Activated T-cell treated with anti-CD3 and anti-CD28 coated beads, Interleukin-2, amount 50 U/mL, for 24 hours (primary cell): Measurements from ENCODE around the gene CNDP2.

Experiments
- DNase-seq: peaks from one replicate; pipeline ENCODE4 v3.0.0-alpha.2; 2020
- H3K27ac Mint-ChIP-seq: 2 replicates; pipeline ENCODE4 v1.8.0; 2020; ENCODE audit warnings: mild to moderate bottlenecking, mixed read lengths
- H3K27me3 Mint-ChIP-seq: 2 replicates; pipeline ENCODE4 v1.8.0; 2020; ENCODE audit warnings: mixed read lengths
- H3K36me3 Mint-ChIP-seq: 2 replicates; pipeline ENCODE4 v1.8.0; 2020; ENCODE audit warnings: low read depth, mixed read lengths
- H3K4me1 Mint-ChIP-seq: 2 replicates; pipeline ENCODE4 v1.8.0; 2020; ENCODE audit warnings: low read depth, mixed read lengths
- H3K4me3 Mint-ChIP-seq: 2 replicates; pipeline ENCODE4 v1.8.0; 2020; ENCODE audit warnings: mild to moderate bottlenecking, moderate library complexity, mixed read lengths
- H3K9me3 Mint-ChIP-seq: 2 replicates; pipeline ENCODE4 v1.8.0; 2020; ENCODE audit warnings: mixed read lengths

Gene CNDP2

GRCh38 chr18:74540652-74541421, 44.7 kb downstream of the CNDP2 start:
- H3K9me3 Mint-ChIP-seq: no peaks in the 10 kb centered on the region
- no peaks in the 10 kb centered on the region for H3K36me3 Mint-ChIP-seq
- H3K4me1 Mint-ChIP-seq: peaks cover 5% of the 10 kb centered on the region
- H3K27me3 Mint-ChIP-seq: peaks cover 3% of the 10 kb centered on the region
- H3K4me3 Mint-ChIP-seq: no peak overlapping the region
- DNase-seq: no peak
- no peak overlapping the region for H3K27ac Mint-ChIP-seq

DNA sequence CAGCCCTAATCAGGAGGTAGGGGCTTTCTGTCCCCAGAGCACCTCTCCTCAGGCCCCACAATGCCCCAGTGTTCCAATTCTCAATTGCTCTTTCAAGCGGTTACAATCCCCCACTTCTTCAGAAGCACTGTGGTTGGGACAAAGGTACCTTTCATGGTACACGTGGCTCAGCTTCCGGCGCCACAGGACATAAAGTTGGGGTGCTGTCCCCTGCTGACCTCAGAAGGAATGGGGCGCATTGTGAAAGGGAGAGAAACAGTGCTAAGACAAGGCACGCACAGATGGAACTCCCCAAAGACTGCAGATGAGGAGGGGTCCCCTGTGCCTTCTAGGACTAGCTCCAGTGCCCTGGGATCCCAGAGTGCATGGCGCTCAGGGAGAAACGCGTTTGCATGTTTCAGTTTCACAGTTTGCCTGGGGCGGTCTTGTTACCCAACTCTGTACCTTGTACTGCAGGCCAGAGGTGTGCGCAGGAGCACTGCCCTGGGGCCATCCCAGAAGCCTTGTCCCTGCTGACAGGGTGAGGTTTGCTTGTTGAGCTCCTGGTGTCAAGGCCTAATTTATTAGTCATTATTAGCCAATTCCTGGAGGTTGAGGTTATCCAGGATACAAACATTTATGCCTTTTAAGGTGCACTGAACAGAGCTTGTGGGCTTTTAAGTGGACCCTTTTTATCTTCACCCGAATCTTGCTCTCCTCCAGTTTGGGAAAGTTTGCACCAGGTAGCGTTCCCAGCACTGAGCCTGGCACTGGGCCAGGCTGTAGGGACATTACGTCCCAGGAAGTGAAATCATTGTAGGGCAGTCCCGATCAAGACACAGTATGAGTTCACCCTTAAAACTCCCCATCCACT, 45.8 kb downstream of the CNDP2 start:
- no peaks in the 10 kb centered on the region for H3K9me3 Mint-ChIP-seq
- DNase-seq: no peak
- peaks cover 4% of the 10 kb centered on the region for H3K27me3 Mint-ChIP-seq
- no peak overlapping the region for H3K27ac Mint-ChIP-seq
- no peaks in the 10 kb centered on the region for H3K36me3 Mint-ChIP-seq
- no peak overlapping the region for H3K4me3 Mint-ChIP-seq
- H3K4me1 Mint-ChIP-seq: peaks cover 2% of the 10 kb centered on the region

DNA sequence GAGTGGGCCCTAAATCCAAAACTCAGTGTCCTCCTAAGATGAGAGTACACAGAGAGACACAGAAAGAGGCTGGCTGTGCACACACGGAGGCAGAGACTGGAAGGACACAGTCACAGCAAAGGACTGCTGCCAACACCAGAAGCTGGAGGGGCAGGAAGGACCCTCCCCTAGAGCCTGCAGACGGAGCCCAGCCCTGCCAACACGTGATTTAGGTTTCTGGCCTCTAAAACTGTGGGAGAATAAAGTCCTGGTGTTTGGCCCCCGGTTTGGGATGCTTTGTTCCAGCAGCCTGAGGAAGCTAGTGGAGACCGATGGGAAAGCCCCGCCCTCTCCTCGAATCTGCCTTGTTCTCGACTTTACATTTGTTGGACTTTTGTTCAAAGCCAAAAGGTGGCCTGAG, 48.7 kb downstream of the CNDP2 start:
- peaks cover 4% of the 10 kb centered on the region for H3K27me3 Mint-ChIP-seq
- H3K36me3 Mint-ChIP-seq: no peaks in the 10 kb centered on the region
- peaks cover 2% of the 10 kb centered on the region for H3K9me3 Mint-ChIP-seq
- H3K27ac Mint-ChIP-seq: no peak overlapping the region
- no peak for DNase-seq
- no peaks in the 10 kb centered on the region for H3K4me1 Mint-ChIP-seq
- no peak overlapping the region for H3K4me3 Mint-ChIP-seq

GRCh38 chr18:74546007-74546406, 49.8 kb downstream of the CNDP2 start:
- no peak overlapping the region for H3K4me3 Mint-ChIP-seq
- H3K27ac Mint-ChIP-seq: no peak overlapping the region
- DNase-seq: no peak
- no peaks in the 10 kb centered on the region for H3K4me1 Mint-ChIP-seq
- H3K27me3 Mint-ChIP-seq: peaks cover 2% of the 10 kb centered on the region
- peaks cover 2% of the 10 kb centered on the region for H3K9me3 Mint-ChIP-seq
- no peaks in the 10 kb centered on the region for H3K36me3 Mint-ChIP-seq

DNA sequence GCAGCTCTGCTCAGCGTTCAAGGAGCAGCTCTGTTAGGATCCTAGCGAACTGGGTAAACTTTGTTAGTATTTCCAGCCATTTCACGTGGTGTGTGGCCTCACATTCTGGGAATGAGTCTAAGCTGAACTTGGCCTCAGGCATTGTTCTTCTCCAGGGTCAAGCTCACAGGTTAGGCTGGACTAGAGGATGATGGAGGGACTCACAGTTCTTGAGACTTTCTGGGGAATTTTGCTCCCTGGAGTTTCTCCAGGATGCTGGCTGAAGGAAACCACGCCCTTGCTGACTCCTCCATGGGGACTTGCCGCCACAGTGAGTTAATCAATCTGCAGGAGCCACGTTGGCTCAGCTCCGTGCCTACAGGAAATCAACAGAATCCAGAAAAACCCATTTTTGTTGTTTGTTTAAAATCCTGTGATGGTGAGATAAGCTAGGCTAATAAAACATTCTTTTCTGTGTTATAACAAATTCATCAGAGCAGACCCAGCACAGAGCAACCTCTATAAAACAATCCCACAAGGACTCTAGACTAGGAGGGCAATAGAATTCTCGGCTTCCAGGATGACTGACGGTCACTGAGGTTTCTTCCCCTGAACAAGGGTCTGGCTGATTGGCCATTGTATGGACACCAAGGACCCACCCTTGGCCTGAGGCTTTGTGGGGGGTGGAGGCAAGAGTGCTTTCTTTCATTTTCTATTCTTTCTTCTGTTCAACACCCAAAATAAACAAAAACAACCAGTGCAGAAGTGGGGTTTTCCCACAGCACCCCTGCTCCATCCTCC, 50.8 kb downstream of the CNDP2 start:
- H3K9me3 Mint-ChIP-seq: peaks cover 2% of the 10 kb centered on the region
- H3K4me3 Mint-ChIP-seq: no peak overlapping the region
- no peak for DNase-seq
- H3K36me3 Mint-ChIP-seq: no peaks in the 10 kb centered on the region
- H3K4me1 Mint-ChIP-seq: no peaks in the 10 kb centered on the region
- no peak overlapping the region for H3K27ac Mint-ChIP-seq
- peaks cover 2% of the 10 kb centered on the region for H3K27me3 Mint-ChIP-seq

GRCh38 chr18:74547860-74548259, 51.7 kb downstream of the CNDP2 start:
- DNase-seq: no peak
- Mint-ChIP-seq H3K9me3 (peaks cover 2% of the 10 kb centered on the region), H3K4me1 (no peaks in the 10 kb centered on the region), H3K27me3 (peaks cover 2% of the 10 kb centered on the region), H3K27ac (no peak overlapping the region), H3K4me3 (no peak overlapping the region), H3K36me3 (no peaks in the 10 kb centered on the region)

DNA sequence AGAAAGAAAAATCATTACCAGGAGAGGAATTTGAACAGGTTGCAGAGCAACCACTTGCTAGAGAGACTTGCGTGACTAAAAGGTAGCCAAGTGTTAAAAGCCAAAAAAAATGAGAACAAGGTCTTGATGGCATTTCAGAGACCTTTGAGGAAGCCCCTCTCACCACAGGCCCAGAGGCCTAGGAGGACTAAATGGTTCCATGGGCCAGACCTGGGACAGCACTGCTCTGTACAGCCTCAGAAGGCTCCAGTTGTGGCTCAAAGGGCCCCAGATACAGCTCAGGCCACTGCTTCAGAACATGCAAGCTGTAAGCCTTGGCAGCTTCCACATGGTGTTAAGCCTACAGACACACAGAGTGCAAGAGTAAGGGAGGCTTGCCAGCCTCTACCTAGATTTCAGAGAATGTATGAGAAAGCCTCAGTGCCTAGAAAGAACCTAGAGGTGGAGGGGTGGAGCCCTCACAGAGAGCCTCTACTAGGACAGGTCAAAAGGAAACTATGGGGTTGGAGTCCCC, 53.5 kb downstream of the CNDP2 start:
- DNase-seq: no peak
- Mint-ChIP-seq H3K36me3 (no peaks in the 10 kb centered on the region), H3K4me3 (no peak overlapping the region), H3K27ac (no peak overlapping the region), H3K27me3 (peaks cover 12% of the 10 kb centered on the region), H3K4me1 (no peaks in the 10 kb centered on the region), H3K9me3 (peaks cover 2% of the 10 kb centered on the region)

DNA sequence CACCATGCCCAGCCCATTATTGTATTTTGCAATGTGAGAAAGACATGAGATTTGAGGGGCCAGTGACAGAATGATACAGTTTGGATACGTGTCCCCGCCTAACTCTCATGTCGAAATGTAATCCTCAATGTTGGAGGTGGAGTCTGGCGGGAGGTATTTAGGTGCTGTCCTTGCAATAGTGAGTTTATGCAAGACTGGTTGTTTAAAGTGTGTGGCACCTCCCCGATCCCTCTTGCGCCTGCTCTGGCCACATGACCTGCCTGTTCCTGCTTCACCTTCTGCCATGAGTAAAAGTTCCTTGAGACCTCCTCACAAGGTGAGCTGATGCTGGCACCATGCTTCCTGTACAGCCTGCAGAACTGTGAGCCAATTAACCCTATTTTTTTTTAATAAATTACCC, 54.7 kb downstream of the CNDP2 start:
- peaks cover 12% of the 10 kb centered on the region for H3K27me3 Mint-ChIP-seq
- peaks cover 2% of the 10 kb centered on the region for H3K9me3 Mint-ChIP-seq
- no peaks in the 10 kb centered on the region for H3K4me1 Mint-ChIP-seq
- DNase-seq: no peak
- no peak overlapping the region for H3K4me3 Mint-ChIP-seq
- H3K36me3 Mint-ChIP-seq: no peaks in the 10 kb centered on the region
- H3K27ac Mint-ChIP-seq: no peak overlapping the region

DNA sequence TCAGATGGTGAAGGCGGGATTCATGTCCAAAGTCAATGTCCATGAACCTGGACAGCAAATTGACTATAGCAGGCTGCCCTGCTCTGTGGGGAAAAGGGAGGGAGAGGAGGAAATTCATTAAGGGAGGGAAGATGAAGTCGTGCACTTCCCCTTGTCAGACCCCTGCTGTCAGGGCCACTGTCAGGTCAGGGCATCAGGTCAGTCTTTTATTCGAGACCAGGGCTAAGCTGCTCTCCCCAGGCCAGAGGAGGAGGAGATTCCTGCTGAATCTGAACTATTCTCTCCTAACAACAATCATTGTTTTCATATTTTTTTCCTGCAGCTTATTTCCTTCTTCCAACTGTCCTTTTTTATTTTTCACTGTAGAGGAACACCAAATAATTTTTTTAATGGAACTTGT, 55.3 kb downstream of the CNDP2 start:
- H3K27me3 Mint-ChIP-seq: peaks cover 16% of the 10 kb centered on the region
- no peak overlapping the region for H3K4me3 Mint-ChIP-seq
- no peak for DNase-seq
- peaks cover 2% of the 10 kb centered on the region for H3K9me3 Mint-ChIP-seq
- H3K27ac Mint-ChIP-seq: no peak overlapping the region
- no peaks in the 10 kb centered on the region for H3K4me1 Mint-ChIP-seq
- no peaks in the 10 kb centered on the region for H3K36me3 Mint-ChIP-seq

GRCh38 chr18:74551936-74552555, 55.9 kb downstream of the CNDP2 start:
- Mint-ChIP-seq H3K27ac (no peak overlapping the region), H3K9me3 (peaks cover 2% of the 10 kb centered on the region), H3K36me3 (no peaks in the 10 kb centered on the region), H3K4me3 (no peak overlapping the region), H3K4me1 (no peaks in the 10 kb centered on the region), H3K27me3 (peaks cover 16% of the 10 kb centered on the region)
- peak; percentile 79 for DNase-seq

DNA sequence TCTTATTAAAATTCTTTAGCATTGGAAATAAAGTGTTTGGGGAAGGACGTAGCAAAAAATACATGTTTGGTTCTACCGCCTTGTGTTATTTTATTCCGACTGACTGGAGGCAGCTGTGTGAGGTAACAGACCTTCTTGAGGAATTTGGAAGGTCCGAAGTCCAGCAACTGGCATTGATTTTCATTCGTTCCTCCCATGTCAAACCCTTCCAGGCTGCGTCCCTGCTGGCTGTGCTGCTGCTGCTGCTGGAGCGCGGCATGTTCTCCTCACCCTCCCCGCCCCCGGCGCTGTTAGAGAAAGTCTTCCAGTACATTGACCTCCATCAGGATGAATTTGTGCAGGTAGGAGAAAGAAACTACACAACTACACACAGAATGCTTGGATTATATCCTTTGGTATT, 60.0 kb downstream of the CNDP2 start:
- no peak for DNase-seq
- H3K4me1 Mint-ChIP-seq: no peaks in the 10 kb centered on the region
- peaks cover 21% of the 10 kb centered on the region for H3K27me3 Mint-ChIP-seq
- no peak overlapping the region for H3K27ac Mint-ChIP-seq
- no peaks in the 10 kb centered on the region for H3K36me3 Mint-ChIP-seq
- no peak overlapping the region for H3K4me3 Mint-ChIP-seq
- H3K9me3 Mint-ChIP-seq: no peaks in the 10 kb centered on the region

DNA sequence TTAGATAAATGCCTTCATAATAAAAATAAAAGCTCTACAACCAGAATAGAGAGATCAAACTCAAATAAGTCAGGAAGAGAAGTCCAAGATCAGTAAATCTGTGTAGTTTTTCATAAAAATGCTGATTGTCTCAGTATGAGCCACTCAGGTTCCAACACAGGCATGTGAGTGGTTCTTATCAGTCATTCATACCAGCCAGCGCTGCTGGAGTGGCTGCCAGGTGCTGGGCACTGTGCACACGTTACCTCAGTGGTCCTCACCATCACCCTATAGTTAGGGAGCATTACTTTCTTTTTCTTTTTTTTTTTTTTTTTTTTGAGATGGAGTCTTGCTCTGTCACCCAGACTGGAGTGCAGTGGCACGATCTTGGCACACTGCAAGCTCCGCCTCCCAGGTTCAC, 61.9 kb downstream of the CNDP2 start:
- DNase-seq: no peak
- Mint-ChIP-seq H3K9me3 (no peaks in the 10 kb centered on the region), H3K27me3 (peaks cover 21% of the 10 kb centered on the region), H3K36me3 (no peaks in the 10 kb centered on the region), H3K4me3 (no peak overlapping the region), H3K27ac (no peak overlapping the region), H3K4me1 (no peaks in the 10 kb centered on the region)

DNA sequence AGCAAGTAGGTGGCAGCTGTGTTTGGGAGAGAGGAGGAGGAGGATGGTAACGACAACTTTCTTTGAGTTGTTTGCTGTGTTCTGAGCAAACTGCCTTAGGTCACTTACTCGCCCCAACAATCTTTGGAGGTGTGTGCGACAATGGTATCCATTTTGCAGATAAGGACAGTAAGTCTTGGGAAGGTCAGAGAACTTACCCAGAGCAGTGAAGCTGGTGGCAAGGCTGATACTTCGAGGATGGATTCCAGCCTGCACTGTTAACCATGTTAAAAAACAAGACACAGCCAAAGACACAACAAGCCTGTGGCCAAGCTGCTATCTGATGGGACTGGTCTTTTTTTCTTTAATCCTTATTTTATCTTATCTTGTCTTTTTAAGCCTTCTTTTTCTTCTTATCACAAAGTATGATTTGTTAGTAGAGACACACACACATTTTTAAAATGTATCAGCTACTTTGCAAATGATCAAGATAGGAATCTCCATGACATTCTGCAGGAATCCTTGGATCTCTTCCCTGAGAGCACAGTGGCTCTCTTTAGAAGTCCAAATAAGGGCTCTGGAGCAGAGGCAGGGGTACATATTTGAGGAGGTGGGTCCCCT, 66.1 kb downstream of the CNDP2 start:
- Mint-ChIP-seq H3K36me3 (peaks cover 2% of the 10 kb centered on the region), H3K9me3 (peaks cover 9% of the 10 kb centered on the region), H3K4me3 (no peak overlapping the region), H3K4me1 (no peaks in the 10 kb centered on the region), H3K27me3 (peaks cover 8% of the 10 kb centered on the region), H3K27ac (no peak overlapping the region)
- no peak for DNase-seq

- H3K27ac Mint-ChIP-seq: no peak overlapping the region
- H3K4me1 Mint-ChIP-seq: no peaks in the 10 kb centered on the region
- H3K9me3 Mint-ChIP-seq: peaks cover 9% of the 10 kb centered on the region
- no peak for DNase-seq
- peaks cover 5% of the 10 kb centered on the region for H3K27me3 Mint-ChIP-seq
- peaks cover 2% of the 10 kb centered on the region for H3K36me3 Mint-ChIP-seq
- H3K4me3 Mint-ChIP-seq: no peak overlapping the region
Measured at GRCh38 chr18:74562775-74563174, 66.6 kb downstream of the CNDP2 start.
